CD4-positive, CD25-positive, alpha-beta regulatory T cell (primary cell): ENCODE results near the gene EXOC3. TPM values are rescaled to one million over a fixed set of nuclear protein-coding genes. Genes with fewer than 3 reads are reported as not detected.
A peak's percentile ranks its signal among the peaks of the same experiment; 100 is the strongest.
"Not testable (repeated sequence)": the region's sequence is repeated elsewhere in the genome, so short reads cannot be mapped to it uniquely, and the experiment has no call there.

ENCODE experiments used
- ATAC-seq, 2 donors: fragments of 150-1000 bp; cut with Tn5 transposase; one replicate each; pipeline ENCODE4 v1.10.0; 2021; ENCODE audit warnings: low read depth in 2 of 2, moderate number of reproducible peaks in 2 of 2, moderate library complexity in 1 of 2
- DNase-seq, 3 donors: peaks; one replicate each; pipeline versions ENCODE4 v3.0.0 to v3.0.0-alpha.2; 2012 to 2022; ENCODE audit warnings: mixed read lengths in 1 of 3
- H3K27ac ChIP-seq: one replicate; pipeline ENCODE4 v1.7.0; 2013; ENCODE audit warnings: mild to moderate bottlenecking, low read length; ENCODE audit not compliant: insufficient read depth, poor library complexity, severe bottlenecking
- H3K27me3 ChIP-seq: one replicate; pipeline ENCODE4 v1.7.0; 2013; ENCODE audit warnings: low read length; ENCODE audit not compliant: control insufficient read depth, insufficient read depth
- H3K36me3 ChIP-seq: one replicate; pipeline ENCODE4 v1.7.0; 2013; ENCODE audit warnings: mild to moderate bottlenecking, low read length, moderate library complexity; ENCODE audit not compliant: control insufficient read depth, insufficient read depth
- H3K4me1 ChIP-seq: 2 replicates; pipeline ENCODE4 v1.7.0; 2013; ENCODE audit warnings: mild to moderate bottlenecking, low read length; ENCODE audit not compliant: insufficient read depth, control insufficient read depth, poor library complexity, severe bottlenecking
- H3K4me3 ChIP-seq: one replicate; pipeline ENCODE4 v1.7.0; 2013; ENCODE audit warnings: low read depth, mild to moderate bottlenecking, low read length, moderate library complexity
- H3K9me3 ChIP-seq, 2 experiments: 1 replicate in 1 of 2; 2 replicates in 1 of 2; pipeline ENCODE4 v1.7.0; 2013; ENCODE audit warnings: low read length in 2 of 2, mild to moderate bottlenecking in 1 of 2, moderate library complexity in 1 of 2; ENCODE audit not compliant: control insufficient read depth in 2 of 2
- H3K27ac Mint-ChIP-seq, 3 donors: one replicate each; pipeline ENCODE4 v1.8.0; 2020 to 2022; ENCODE audit warnings: mild to moderate bottlenecking in 3 of 3, mixed read lengths in 3 of 3, moderate library complexity in 2 of 3
- H3K27me3 Mint-ChIP-seq: one replicate; pipeline ENCODE4 v1.8.0; 2022; ENCODE audit warnings: mild to moderate bottlenecking, mixed read lengths
- H3K36me3 Mint-ChIP-seq: one replicate; pipeline ENCODE4 v1.8.0; 2020; ENCODE audit warnings: mixed read lengths
- H3K4me1 Mint-ChIP-seq, 4 donors: one replicate each; pipeline ENCODE4 v1.8.0; 2020 to 2022; ENCODE audit warnings: mixed read lengths in 4 of 4, mild to moderate bottlenecking in 1 of 4
- H3K4me3 Mint-ChIP-seq, 4 donors: one replicate each; pipeline ENCODE4 v1.8.0; 2020 to 2022; ENCODE audit warnings: mild to moderate bottlenecking in 4 of 4, mixed read lengths in 4 of 4, moderate library complexity in 3 of 4
- H3K9me3 Mint-ChIP-seq, 7 donors: one replicate each; pipeline ENCODE4 v1.8.0; 2020 to 2022; ENCODE audit warnings: mixed read lengths in 7 of 7, mild to moderate bottlenecking in 3 of 7, moderate library complexity in 2 of 7
- polyA plus RNA-seq, 4 donors: library from polyadenylated mRNA; unstranded; fragments of 300-500 nt; fragmentation: Illumina TruSeq; gene quantifications; one replicate each; pipeline ENCODE4 v1.2.3, GENCODE V29; 2021
- total RNA-seq: library from RNA; stranded (reverse); gene quantifications from one replicate; pipeline ENCODE4 v1.2.3, GENCODE V29; 2022

EXOC3 gene
- total and polyA plus RNA-seq, 5 donors from 2014 or later, result 23.3 to 95.4 (median 37.0) TPM

DNA sequence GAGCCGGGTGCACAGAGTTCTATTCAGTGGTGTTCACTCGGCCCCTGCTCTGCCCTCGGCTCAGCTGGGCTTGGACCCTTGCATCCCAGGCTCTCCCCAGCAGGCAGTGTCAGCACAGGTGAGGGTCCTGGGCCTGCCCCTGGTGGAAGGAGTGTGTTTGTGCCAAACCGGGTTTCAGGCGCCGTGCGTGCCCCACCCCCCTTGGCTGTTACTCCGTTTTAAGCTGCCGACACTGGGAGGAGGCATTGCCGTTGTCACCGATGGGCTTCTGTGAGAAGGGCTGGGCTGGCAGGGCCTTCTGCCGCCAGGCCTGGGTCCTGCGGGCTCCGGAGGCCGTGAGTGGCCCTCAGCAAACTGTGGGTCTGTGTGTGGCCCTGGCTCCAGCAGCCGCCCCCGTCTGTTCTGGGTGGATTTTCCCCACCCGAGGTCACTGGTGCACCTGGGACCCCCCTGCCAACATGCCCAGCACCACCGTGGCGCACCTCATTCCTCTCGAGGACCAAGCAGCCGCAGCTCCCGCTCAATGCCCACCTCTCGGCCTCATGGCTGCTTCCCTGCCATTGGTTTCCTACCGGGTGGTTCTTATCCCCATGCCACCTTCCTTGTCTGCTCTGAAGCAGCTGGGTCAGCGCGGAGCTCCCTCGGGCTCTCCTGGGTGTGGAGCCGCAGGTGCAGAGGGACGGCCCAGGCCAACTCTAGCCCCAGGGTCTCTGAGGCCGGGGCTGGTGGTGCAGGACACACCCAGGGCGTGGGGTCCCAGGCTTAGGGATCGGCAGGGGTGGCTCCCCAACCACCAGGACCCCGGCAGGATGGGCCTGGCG is 44.3 kb upstream of the EXOC3 start:
- no peak overlapping the region for H3K4me3 Mint-ChIP-seq
- ATAC-seq, result no peak
- peaks cover 15% of the 10 kb centered on the region for H3K27me3 Mint-ChIP-seq

DNA sequence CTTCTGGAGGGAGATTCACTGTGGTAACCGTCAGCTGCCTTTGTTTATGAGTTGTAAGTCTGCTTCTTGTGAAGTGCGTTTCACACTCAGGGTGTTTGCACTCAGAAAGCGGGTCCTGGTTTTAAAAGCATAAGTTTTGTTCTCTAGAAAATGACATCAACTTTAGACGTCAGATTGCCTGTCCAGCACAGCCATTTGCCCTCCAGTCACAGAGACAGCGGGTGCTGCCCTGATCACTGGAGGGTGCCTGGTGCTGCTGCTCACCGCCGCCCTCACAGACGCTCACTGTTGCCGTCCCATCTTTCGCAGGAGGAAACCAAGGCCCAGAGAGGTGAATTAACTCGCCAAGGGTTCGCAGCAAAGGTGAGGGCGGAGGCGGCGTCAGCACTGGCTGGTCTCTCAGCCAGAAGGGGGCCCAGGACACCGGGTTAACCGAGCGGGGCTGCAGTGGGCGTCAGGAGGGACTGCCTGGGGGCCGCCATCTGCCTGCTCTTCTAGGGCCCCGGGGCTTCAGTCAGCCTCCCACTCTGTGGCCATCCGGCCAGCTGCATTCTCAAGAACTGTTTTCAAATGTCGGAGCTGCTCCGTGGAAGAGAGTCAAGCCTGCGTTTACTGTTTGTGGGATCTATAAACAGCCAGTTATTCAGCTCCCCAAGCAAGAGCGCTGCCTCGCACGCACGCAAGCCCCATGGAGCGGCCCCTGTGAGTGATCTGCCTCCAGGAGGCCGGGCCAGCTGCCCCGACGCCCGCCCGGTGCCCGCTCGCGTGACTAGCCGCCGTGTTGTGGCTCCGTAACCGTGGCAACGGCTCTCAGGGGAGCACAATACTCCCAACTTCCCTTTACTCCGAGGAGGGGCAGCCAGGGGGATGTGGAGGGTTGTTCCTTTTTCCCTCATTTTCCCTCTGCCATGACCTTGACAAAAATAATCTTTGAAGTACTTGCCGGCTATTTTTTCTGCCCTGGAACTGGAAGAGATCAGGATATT is 43.4 kb upstream of the EXOC3 start:
- H3K4me1 ChIP-seq, result no peaks in the 10 kb centered on the region
- no peaks in the 10 kb centered on the region for H3K27me3 ChIP-seq
- H3K4me3 ChIP-seq, result no peak overlapping the region
- Mint-ChIP-seq H3K9me3 (no peaks in the 10 kb centered on the region), H3K27me3 (peaks cover 15% of the 10 kb centered on the region), H3K4me1 (peaks cover 0 to 4% (median 0%) of the 10 kb centered on the region in 4 donors), H3K27ac (no peak overlapping the region), H3K4me3 (no peak overlapping the region), H3K36me3 (no peaks in the 10 kb centered on the region)
- no peak overlapping the region for H3K27ac ChIP-seq
- H3K36me3 ChIP-seq, result no peaks in the 10 kb centered on the region
- H3K9me3 ChIP-seq, result no peaks in the 10 kb centered on the region
- ATAC-seq (peak; percentile 28 to 45), DNase-seq (peak in 1 of 3 donors; percentile 73)

More for the DNA sequence above, 44.3 kb upstream of the EXOC3 start:
- no peak overlapping the region for H3K27ac ChIP-seq
- no peaks in the 10 kb centered on the region for H3K27me3 ChIP-seq
- peaks cover 0 to 4% (median 2%) of the 10 kb centered on the region in 4 donors for H3K4me1 Mint-ChIP-seq
- H3K9me3 ChIP-seq, result no peaks in the 10 kb centered on the region
- H3K4me1 ChIP-seq, result no peaks in the 10 kb centered on the region
- H3K27ac Mint-ChIP-seq, result no peak overlapping the region
- no peaks in the 10 kb centered on the region for H3K36me3 ChIP-seq
- no peak overlapping the region for H3K4me3 ChIP-seq
- peak in 1 of 3 donors; percentile 51 for DNase-seq
- no peaks in the 10 kb centered on the region for H3K36me3 Mint-ChIP-seq
- no peaks in the 10 kb centered on the region for H3K9me3 Mint-ChIP-seq

DNA sequence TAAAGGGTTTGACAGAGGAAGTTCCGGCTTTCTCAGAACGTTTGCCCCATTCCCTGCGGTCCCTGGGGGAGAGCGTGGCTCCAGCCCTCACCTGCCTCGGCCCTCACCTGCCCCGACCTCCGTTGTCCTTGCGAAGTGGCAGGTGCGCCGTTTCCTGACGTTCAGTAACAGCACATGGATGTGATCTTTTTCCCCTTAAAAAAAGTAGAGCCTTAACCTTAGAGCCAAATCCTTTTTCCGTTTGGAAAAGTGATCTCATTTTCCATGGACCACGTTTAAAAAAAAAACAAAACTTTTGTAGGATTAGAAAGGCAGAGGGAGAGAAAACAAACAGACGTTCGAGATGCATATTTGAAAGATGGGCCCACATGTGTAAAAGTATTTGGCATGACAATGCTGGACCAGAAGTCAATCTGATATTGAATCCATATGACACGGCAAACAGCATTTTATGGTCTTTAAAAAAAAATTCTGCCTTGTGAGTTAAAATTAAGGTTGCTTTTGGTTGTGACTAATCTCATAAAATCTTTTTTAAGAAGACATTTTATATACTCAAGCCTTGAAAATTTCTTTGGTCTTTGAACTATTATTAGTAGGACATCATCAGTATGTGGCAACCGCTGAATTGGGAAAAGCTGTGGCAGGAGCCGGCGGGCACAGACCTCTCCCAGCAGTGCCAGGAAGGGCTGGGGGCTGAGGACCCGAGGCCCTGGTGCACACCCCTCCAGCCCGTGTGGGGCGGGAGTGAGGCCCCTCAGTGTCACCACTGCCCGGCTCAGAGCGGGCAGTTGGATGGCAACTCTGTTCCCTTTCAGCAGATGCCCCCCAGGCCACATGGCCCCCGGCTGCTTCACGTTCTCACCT is 42.5 kb upstream of the EXOC3 start:
- Histone ChIP-seq H3K9me3 (no peaks in the 10 kb centered on the region), H3K36me3 (no peaks in the 10 kb centered on the region), H3K27me3 (no peaks in the 10 kb centered on the region), H3K4me1 (no peaks in the 10 kb centered on the region), H3K27ac (no peak overlapping the region), H3K4me3 (no peak overlapping the region)
- Mint-ChIP-seq H3K4me1 (peaks cover 0 to 4% (median 0%) of the 10 kb centered on the region in 4 donors), H3K27ac (no peak overlapping the region), H3K27me3 (peaks cover 17% of the 10 kb centered on the region), H3K4me3 (no peak overlapping the region), H3K36me3 (no peaks in the 10 kb centered on the region), H3K9me3 (no peaks in the 10 kb centered on the region)
- DNase-seq, result no peak
- no peak for ATAC-seq

DNA sequence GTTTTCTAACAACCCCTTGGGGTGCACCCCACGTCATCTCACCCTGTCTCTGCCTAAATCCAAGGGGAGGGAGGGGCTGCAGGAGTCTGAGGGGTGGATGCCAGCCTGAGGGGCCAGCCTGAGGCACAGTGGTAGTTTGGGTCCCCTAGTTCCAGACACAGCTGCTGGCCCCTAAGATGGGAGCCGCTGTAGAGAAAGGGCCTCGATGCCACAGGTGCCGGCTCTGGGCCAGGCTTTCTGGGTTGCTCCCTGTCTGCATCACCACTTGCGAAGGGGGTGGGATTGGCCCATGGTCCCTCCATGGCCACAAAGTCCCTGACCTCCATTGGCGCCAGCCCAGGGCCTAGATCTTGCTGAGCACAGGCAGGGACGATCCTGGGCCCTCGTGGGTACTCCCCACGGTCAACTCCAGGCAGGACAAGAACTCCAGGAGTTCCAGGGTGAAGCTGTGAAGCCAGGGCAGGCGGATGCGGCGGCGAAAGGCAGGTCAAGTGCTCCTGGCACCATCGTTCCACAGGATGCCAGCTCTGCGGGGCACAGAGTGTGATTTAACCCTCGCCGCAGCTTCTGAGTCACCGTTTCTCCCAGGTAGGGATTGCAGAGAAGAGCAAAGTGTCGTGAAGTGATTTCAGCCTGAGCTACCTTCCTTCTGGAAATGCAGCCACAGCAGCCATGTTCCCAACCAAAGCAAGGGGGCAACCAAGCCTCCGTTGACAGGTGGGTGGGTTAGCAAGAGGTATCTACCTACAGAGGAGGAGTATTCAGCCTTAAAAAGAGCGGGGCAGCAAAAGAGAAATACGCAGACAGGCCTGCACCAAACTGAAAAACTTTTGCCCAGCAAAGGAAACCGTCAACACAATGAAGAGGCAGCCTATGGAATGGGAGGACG is 41.6 kb upstream of the EXOC3 start:
- Histone ChIP-seq H3K4me1 (no peaks in the 10 kb centered on the region), H3K27me3 (no peaks in the 10 kb centered on the region), H3K27ac (no peak overlapping the region), H3K4me3 (no peak overlapping the region), H3K36me3 (no peaks in the 10 kb centered on the region), H3K9me3 (no peaks in the 10 kb centered on the region)
- no peaks in the 10 kb centered on the region for H3K36me3 Mint-ChIP-seq
- peaks cover 0 to 4% (median 0%) of the 10 kb centered on the region in 4 donors for H3K4me1 Mint-ChIP-seq
- H3K4me3 Mint-ChIP-seq, result no peak overlapping the region
- H3K9me3 Mint-ChIP-seq, result peaks cover 0 to 2% (median 0%) of the 10 kb centered on the region in 7 donors
- no peak for ATAC-seq
- H3K27me3 Mint-ChIP-seq, result peaks cover 24% of the 10 kb centered on the region
- no peak overlapping the region for H3K27ac Mint-ChIP-seq
- DNase-seq, result no peak

DNA sequence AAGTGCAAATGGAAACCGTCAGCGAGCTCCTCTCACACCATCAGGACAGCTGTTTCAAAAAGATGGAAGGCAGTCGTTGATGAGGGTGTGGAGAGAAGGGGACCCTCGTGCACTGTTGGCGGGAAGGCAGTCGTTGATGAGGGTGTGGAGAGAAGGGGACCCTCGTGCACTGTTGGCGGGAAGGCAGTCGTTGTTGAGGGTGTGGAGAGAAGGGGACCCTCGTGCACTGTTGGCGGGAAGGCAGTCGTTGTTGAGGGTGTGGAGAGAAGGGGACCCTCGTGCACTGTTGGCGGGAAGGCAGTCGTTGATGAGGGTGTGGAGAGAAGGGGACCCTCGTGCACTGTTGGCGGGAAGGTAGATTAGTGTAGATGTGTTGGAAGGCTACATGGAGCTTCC is 40.8 kb upstream of the EXOC3 start:
- H3K4me3 ChIP-seq, H3K9me3 ChIP-seq, ATAC-seq, H3K4me1 ChIP-seq, H3K27ac ChIP-seq, H3K27me3 ChIP-seq, H3K27ac Mint-ChIP-seq, H3K4me3 Mint-ChIP-seq, H3K36me3 Mint-ChIP-seq, DNase-seq, H3K4me1 Mint-ChIP-seq, H3K9me3 Mint-ChIP-seq, H3K36me3 ChIP-seq: not testable (repeated sequence)
- H3K27me3 Mint-ChIP-seq, result peaks cover 27% of the 10 kb centered on the region

DNA sequence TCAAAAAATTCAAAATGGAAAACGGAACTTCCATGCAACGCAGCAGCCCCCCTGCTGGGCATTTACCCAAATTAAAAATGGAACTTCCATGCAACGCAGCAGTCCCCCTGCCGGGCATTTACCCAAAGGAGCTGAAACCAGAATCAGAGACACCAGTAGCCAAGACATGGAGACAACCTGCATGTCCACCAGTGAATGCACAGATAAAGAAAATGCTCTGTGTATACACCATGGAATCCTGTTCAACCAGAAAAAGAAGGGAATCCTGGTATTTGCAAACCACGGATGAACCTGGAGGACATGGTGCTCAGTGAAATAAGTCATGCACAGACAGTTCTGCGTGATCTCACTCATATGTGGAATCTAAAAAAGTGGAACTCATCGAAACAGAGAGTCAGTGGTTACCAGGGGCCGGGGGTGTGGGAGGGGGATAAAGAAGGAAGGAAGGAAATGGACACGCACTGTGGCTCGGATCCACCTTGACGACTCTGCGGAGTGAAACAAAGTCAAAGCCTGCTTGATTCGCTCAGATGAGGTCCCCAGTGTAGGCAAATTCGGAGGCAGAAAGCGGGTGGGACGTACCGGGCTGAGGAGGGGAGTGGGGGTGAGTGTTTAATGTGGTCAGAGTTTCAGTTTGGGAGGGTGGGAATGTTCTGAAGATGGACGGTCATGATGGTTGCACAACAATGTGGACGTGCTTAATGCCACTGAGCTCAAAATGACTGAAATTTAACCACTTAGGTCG is 40.2 kb upstream of the EXOC3 start:
- no peak for ATAC-seq
- H3K27ac ChIP-seq, result no peak overlapping the region
- no peak overlapping the region for H3K4me3 Mint-ChIP-seq

More for the DNA sequence above, 40.2 kb upstream of the EXOC3 start:
- H3K4me1 ChIP-seq, result no peaks in the 10 kb centered on the region
- no peak for DNase-seq
- Mint-ChIP-seq H3K9me3 (peaks cover 0 to 2% (median 0%) of the 10 kb centered on the region in 7 donors), H3K27me3 (peaks cover 28% of the 10 kb centered on the region), H3K36me3 (no peaks in the 10 kb centered on the region), H3K27ac (no peak overlapping the region), H3K4me1 (peaks cover 0 to 4% (median 0%) of the 10 kb centered on the region in 4 donors)
- no peaks in the 10 kb centered on the region for H3K36me3 ChIP-seq
- H3K27me3 ChIP-seq, result no peaks in the 10 kb centered on the region
- no peaks in the 10 kb centered on the region for H3K9me3 ChIP-seq
- H3K4me3 ChIP-seq, result no peak overlapping the region
